A673 (cell line): Measurements from ENCODE around the gene TEAD1.

Experiments
- EZH2 ChIP-seq: fragments of 200-600 bp; sonication (generic); IDR thresholded peaks from 2 replicates; pipeline ENCODE4 v1.6.1; 2017; ENCODE audit warnings: borderline replicate concordance, low read depth, mild to moderate bottlenecking, mixed read lengths, antibody characterized with exemption, low read length; ENCODE audit not compliant: poor library complexity, severe bottlenecking
- TF ChIP-seq, protein P1 (sequence below): fragments of 300-800, 200-600 bp; sonication (generic); conservative IDR thresholded peaks from 2 replicates; pipeline ENCODE4 v1.5.1; 2017; ENCODE audit warnings: low read depth, mild to moderate bottlenecking, antibody characterized with exemption, low read length, moderate library complexity, mixed read lengths

DNA sequence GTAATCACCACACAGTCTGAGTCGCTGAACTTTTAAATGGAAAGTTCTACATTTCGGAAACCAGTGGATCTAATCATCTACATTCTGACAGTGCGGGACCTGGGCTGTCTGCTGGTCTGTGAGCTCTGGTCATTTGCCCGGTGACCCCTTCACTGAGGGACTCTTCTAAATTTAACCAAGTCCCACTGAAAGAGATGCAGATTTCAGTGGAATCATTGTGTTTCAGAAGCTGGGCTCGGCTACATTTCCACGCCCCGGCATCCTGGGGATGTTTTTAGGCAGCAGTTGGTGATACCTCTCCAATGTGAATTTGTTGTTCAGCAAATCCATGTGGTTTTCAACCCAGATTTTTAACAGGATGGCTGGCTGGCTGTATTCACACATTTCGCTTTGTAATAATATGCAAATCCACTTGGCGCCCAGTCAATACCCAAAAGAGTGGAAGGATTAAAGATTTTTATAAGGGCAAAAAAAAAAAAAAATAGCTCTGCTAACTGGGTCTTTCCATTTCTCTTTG is 189.4 kb downstream of the TEAD1 start:
- TF ChIP-seq EZH2: no peak
- TF ChIP-seq, protein P1, sequence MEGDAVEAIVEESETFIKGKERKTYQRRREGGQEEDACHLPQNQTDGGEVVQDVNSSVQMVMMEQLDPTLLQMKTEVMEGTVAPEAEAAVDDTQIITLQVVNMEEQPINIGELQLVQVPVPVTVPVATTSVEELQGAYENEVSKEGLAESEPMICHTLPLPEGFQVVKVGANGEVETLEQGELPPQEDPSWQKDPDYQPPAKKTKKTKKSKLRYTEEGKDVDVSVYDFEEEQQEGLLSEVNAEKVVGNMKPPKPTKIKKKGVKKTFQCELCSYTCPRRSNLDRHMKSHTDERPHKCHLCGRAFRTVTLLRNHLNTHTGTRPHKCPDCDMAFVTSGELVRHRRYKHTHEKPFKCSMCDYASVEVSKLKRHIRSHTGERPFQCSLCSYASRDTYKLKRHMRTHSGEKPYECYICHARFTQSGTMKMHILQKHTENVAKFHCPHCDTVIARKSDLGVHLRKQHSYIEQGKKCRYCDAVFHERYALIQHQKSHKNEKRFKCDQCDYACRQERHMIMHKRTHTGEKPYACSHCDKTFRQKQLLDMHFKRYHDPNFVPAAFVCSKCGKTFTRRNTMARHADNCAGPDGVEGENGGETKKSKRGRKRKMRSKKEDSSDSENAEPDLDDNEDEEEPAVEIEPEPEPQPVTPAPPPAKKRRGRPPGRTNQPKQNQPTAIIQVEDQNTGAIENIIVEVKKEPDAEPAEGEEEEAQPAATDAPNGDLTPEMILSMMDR: no peak
